ENCODE data around the gene DENND5B. TPM values are rescaled to one million over a fixed set of nuclear protein-coding genes. Genes with fewer than 3 reads are reported as not detected.

Gene DENND5B
- total and polyA plus RNA-seq, 4 donors, result 4.5 to 23.1 (median 9.3) TPM

DNA sequence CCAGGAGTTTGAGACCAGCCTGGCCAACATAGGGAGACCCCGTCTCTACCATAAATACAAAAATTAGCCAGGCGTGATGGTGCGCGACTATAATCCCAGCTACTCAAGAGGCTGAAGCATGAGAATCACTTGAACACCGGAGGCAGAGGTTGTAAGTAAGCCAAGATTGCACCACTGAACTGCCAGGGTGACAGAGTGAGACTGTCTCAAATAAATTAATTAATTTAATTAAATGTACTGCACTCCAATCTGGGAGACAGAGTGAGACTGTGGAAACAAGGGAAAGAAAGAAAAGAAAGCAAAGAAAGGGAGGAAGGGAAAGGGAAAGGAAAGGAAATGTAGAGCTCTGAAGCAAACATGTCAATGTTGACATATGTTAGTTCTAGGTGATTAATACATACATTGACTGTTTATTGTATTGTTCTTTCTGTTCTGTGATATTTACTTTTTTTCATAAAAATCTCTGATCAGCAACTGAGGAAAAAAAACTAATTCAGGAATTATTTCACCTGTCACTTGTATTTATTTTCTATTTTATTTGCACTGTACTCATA is 99.6 kb downstream of the DENND5B start:
- H3K4me3 ChIP-seq (ENCODE audit: low read depth in 1 of 3, low read length in 3 of 3), result no peak overlapping the region
- no peak overlapping the region for H3K9ac ChIP-seq (ENCODE audit: low read depth in 1 of 2, low read length in 2 of 2)
- DNase-seq (ENCODE audit: low spot score), result no peak
- 96% methylated on average over 5 of the region's 5 CpGs for WGBS
- no peaks in the 10 kb centered on the region for H3K27me3 ChIP-seq (ENCODE audit: control insufficient read depth in 4 of 4, insufficient read depth in 4 of 4, low read length in 3 of 4)
- H3K27ac ChIP-seq (ENCODE audit: low read depth in 1 of 2, low read length in 2 of 2), result no peak overlapping the region
- no peaks in the 10 kb centered on the region for H3K9me3 ChIP-seq (ENCODE audit: control insufficient read depth in 4 of 4, low read length in 3 of 4)
- TF ChIP-seq, protein P1, sequence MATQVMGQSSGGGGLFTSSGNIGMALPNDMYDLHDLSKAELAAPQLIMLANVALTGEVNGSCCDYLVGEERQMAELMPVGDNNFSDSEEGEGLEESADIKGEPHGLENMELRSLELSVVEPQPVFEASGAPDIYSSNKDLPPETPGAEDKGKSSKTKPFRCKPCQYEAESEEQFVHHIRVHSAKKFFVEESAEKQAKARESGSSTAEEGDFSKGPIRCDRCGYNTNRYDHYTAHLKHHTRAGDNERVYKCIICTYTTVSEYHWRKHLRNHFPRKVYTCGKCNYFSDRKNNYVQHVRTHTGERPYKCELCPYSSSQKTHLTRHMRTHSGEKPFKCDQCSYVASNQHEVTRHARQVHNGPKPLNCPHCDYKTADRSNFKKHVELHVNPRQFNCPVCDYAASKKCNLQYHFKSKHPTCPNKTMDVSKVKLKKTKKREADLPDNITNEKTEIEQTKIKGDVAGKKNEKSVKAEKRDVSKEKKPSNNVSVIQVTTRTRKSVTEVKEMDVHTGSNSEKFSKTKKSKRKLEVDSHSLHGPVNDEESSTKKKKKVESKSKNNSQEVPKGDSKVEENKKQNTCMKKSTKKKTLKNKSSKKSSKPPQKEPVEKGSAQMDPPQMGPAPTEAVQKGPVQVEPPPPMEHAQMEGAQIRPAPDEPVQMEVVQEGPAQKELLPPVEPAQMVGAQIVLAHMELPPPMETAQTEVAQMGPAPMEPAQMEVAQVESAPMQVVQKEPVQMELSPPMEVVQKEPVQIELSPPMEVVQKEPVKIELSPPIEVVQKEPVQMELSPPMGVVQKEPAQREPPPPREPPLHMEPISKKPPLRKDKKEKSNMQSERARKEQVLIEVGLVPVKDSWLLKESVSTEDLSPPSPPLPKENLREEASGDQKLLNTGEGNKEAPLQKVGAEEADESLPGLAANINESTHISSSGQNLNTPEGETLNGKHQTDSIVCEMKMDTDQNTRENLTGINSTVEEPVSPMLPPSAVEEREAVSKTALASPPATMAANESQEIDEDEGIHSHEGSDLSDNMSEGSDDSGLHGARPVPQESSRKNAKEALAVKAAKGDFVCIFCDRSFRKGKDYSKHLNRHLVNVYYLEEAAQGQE (IDR thresholded peaks at IDR 0.05), result no peak
- TF ChIP-seq MAX (IDR thresholded peaks at IDR 0.05) (no peak), JUND (IDR thresholded peaks at IDR 0.05) (no peak), SP1 (IDR thresholded peaks at IDR 0.05) (no peak), ZBTB33 (IDR thresholded peaks at IDR 0.05) (no peak), GABPA (IDR thresholded peaks at IDR 0.05 in 1 of 2, conservative IDR thresholded peaks at IDR 0.05 in 1 of 2) (no peak)
- peaks cover 0 to 3% (median 1%) of the 10 kb centered on the region in 4 donors for H3K4me1 ChIP-seq (ENCODE audit: control insufficient read depth in 4 of 4, insufficient read depth in 4 of 4, low read length in 3 of 4)
- peaks cover 0 to 18% (median 5%) of the 10 kb centered on the region in 4 donors for H3K36me3 ChIP-seq (ENCODE audit: control insufficient read depth in 4 of 4, insufficient read depth in 3 of 4, low read depth in 1 of 4, low read length in 3 of 4)

DNA sequence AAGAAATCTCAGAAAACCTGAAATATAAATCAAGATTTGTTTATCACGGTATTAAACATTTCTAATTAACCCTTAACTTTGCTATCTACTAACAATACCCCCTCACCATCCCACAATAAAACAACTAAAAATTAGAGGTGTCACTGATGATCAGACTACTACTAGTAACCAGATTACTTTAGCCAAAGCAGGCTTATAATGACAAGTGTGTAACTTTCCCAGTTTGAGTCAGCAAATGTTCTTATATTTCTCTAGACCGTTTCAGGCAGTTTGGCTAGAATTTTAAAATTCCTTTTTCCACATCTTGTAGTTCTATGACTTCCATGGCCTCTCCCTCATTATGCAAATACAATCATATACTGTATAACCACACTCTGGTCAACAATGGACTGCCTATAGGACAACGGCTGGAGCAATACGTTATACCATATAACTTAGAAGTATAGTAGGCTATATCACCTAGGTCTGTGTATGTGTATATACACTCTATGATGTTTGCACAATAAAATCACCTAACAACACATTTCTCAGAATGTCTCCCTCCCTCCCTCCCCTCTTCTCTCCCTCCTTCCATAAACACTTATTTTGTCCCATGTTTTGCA is 102.1 kb downstream of the DENND5B start:
- DNase-seq (ENCODE audit: low spot score), result no peak
- TF ChIP-seq HNF4A (conservative IDR thresholded peaks at IDR 0.05) (no peak), ZBTB33 (IDR thresholded peaks at IDR 0.05) (no peak), FOXA1 (IDR thresholded peaks at IDR 0.05) (no peak), JUND (IDR thresholded peaks at IDR 0.05) (no peak), HNF4G (IDR thresholded peaks at IDR 0.05) (no peak), RAD21 (IDR thresholded peaks at IDR 0.05) (no peak), FOXA2 (IDR thresholded peaks at IDR 0.05) (no peak), GABPA (IDR thresholded peaks at IDR 0.05 in 1 of 2, conservative IDR thresholded peaks at IDR 0.05 in 1 of 2) (no peak), YY1 (IDR thresholded peaks at IDR 0.05) (no peak), SP1 (IDR thresholded peaks at IDR 0.05) (no peak), RXRA (IDR thresholded peaks at IDR 0.05) (no peak), CTCF (IDR thresholded peaks at IDR 0.05; ENCODE audit: low read depth, low read length, missing input control) (no peak), MAX (IDR thresholded peaks at IDR 0.05) (no peak), NR2F2 (IDR thresholded peaks at IDR 0.05) (no peak)
- TF ChIP-seq, protein P2, sequence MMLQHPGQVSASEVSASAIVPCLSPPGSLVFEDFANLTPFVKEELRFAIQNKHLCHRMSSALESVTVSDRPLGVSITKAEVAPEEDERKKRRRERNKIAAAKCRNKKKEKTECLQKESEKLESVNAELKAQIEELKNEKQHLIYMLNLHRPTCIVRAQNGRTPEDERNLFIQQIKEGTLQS (IDR thresholded peaks at IDR 0.05), result no peak
- TF ChIP-seq, protein P1 (IDR thresholded peaks at IDR 0.05), result no peak

More for the DNA sequence above, 102.1 kb downstream of the DENND5B start:
- 88% methylated on average over 4 of the region's 4 CpGs for WGBS
- Histone ChIP-seq H3K9ac (ENCODE audit: low read depth in 1 of 2, low read length in 2 of 2) (no peak overlapping the region), H3K9me3 (ENCODE audit: control insufficient read depth in 4 of 4, low read length in 3 of 4) (no peaks in the 10 kb centered on the region), H3K36me3 (ENCODE audit: control insufficient read depth in 4 of 4, insufficient read depth in 3 of 4, low read depth in 1 of 4, low read length in 3 of 4) (peaks cover 0 to 12% (median 4%) of the 10 kb centered on the region in 4 donors), H3K4me1 (ENCODE audit: control insufficient read depth in 4 of 4, insufficient read depth in 4 of 4, low read length in 3 of 4) (peaks cover 0 to 3% (median 2%) of the 10 kb centered on the region in 4 donors), H3K4me3 (ENCODE audit: low read depth in 1 of 3, low read length in 3 of 3) (no peak overlapping the region), H3K27me3 (ENCODE audit: control insufficient read depth in 4 of 4, insufficient read depth in 4 of 4, low read length in 3 of 4) (no peaks in the 10 kb centered on the region), H3K27ac (ENCODE audit: low read depth in 1 of 2, low read length in 2 of 2) (no peak overlapping the region)

All from liver (tissue), 9 donors.